Sigmoid colon (tissue), 4 donors: ENCODE data around the gene SPATA3.

Experiments used
- POLR2A ChIP-seq, 2 donors: fragments of 450-650 bp; IDR thresholded peaks; one replicate each; pipeline ENCODE4 v1.6.1; 2016; ENCODE audit warnings: antibody characterized with exemption in 2 of 2, mild to moderate bottlenecking in 2 of 2, moderate library complexity in 2 of 2
- POLR2AphosphoS5 ChIP-seq, 4 donors: sonication (generic); formaldehyde crosslinking; IDR thresholded peaks; one replicate each; pipeline ENCODE4 v1.6.1; 2017; ENCODE audit warnings: antibody characterized with exemption in 4 of 4

- TF ChIP-seq POLR2A (IDR thresholded peaks at IDR 0.05) (peak in 1 of 2 donors; percentile 21), POLR2AphosphoS5 (IDR thresholded peaks at IDR 0.05) (peak; percentile 15 to 82 (median 66))
Measured at GRCh38 chr2:231056453-231057416, 60.8 kb downstream of the SPATA3 start, which contains the start of gene PSMD1.
